ENCODE results near the gene CTF1. TPM values are rescaled to one million over a fixed set of nuclear protein-coding genes. Genes with fewer than 3 reads are reported as not detected.

The CTF1 gene
- polyA plus RNA-seq, 2 of the 4 experiments (the other 2 are of a cell fraction) = 0.23 to 0.44 TPM

DNA sequence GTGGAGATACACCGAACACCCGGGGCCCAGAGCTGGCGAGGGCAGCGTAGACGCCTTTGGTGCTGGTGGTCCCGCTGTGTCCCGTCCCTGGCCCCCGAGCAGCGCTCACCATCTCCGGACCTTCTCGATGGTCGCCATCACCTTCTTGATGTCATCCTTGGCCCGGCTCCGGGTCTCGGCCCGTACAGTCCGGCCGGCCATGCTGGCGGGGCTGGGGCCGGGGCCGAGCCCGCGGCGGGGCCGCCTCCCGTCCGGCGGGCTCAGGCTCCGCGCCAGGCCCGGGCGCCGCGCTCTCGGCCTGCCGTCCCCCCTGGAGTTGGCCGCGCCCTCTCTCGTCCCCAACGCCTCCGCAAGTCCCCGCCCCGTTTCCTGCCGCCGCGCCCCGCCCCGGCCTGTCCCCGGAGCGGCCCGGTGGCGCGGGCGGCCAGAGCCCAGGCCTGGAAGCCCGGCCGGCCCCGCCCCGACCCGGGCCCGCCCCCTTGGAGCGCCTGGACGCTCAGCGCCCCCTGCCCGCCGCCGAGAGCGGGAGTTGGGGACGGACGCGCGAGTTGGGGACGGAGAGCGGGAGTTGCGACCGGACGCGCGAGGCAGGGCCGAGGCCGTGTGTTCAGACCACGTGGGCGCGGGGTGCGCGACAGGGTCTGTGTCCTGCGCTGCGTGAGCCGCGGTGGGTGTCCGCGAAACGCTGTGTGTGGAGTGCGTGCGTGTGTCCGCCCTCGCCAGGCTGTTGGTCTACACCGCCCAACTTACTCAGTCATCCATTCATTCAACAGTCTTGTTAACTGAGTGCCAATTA lies 2.5 kb upstream of the CTF1 start, which contains the start of gene BCL7C (continued):
- peak; percentile 86 for TF ChIP-seq PHF8 (IDR thresholded peaks at IDR 0.05; ENCODE audit: borderline replicate concordance, low read depth)
- TF ChIP-seq E2F6 (IDR thresholded peaks at IDR 0.05; ENCODE audit: borderline replicate concordance, low read depth) = peak; percentile 99
- peak; percentile 74 for TF ChIP-seq REST (IDR thresholded peaks at IDR 0.05)
- no peak for TF ChIP-seq CEBPB (IDR thresholded peaks at IDR 0.05)
- peak; percentile 93 for TF ChIP-seq TP53 (CRISPR knock-in tag; IDR thresholded peaks at IDR 0.05)
- no peak for TF ChIP-seq RFX5 (IDR thresholded peaks at IDR 0.05)
- TF ChIP-seq, protein P1, sequence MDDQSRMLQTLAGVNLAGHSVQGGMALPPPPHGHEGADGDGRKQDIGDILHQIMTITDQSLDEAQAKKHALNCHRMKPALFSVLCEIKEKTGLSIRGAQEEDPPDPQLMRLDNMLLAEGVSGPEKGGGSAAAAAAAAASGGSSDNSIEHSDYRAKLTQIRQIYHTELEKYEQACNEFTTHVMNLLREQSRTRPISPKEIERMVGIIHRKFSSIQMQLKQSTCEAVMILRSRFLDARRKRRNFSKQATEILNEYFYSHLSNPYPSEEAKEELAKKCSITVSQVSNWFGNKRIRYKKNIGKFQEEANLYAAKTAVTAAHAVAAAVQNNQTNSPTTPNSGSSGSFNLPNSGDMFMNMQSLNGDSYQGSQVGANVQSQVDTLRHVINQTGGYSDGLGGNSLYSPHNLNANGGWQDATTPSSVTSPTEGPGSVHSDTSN (IDR thresholded peaks at IDR 0.05) = no peak
- TF ChIP-seq, protein P2, sequence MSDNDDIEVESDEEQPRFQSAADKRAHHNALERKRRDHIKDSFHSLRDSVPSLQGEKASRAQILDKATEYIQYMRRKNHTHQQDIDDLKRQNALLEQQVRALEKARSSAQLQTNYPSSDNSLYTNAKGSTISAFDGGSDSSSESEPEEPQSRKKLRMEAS (IDR thresholded peaks at IDR 0.05) = peak; percentile 100
- TF ChIP-seq ELK1 (IDR thresholded peaks at IDR 0.05; ENCODE audit: low read depth, low read length) = no peak
- no peak for TF ChIP-seq POLR2AphosphoS2 (conservative IDR thresholded peaks at IDR 0.05; ENCODE audit: low read length)
- peak; percentile 91 for TF ChIP-seq FOXS1 (CRISPR knock-in tag; IDR thresholded peaks at IDR 0.05)
- TF ChIP-seq BHLHE40 (IDR thresholded peaks at IDR 0.05; ENCODE audit: low read depth, low read length) = no peak
- peak; percentile 47; the same call in 1 of the 2 replicates for TF ChIP-seq HDAC2 (IDR thresholded peaks at IDR 0.05)
- TF ChIP-seq MYC (IDR thresholded peaks at IDR 0.05; ENCODE audit: borderline replicate concordance, low read length) = peak; percentile 81; the same call in 1 of the 2 replicates
- peak; percentile 67; the same call in 1 of the 2 replicates for TF ChIP-seq RARB (CRISPR knock-in tag; IDR thresholded peaks at IDR 0.05)
- TF ChIP-seq CBX8 (IDR thresholded peaks at IDR 0.05) = no peak
- TF ChIP-seq USF2 (IDR thresholded peaks at IDR 0.05) = peak; percentile 85
- TF ChIP-seq NR3C1 (IDR thresholded peaks at IDR 0.05) = no peak
- TF ChIP-seq SREBF2 (IDR thresholded peaks at IDR 0.05) = no peak
- TF ChIP-seq HES2 (IDR thresholded peaks at IDR 0.05) = no peak
- peak; percentile 96 for TF ChIP-seq RNF2 (IDR thresholded peaks at IDR 0.05; ENCODE audit: borderline replicate concordance, low read depth)
- no peak for TF ChIP-seq CHD4 (IDR thresholded peaks at IDR 0.05; ENCODE audit: borderline replicate concordance)
- TF ChIP-seq NFE2L2 (conservative IDR thresholded peaks at IDR 0.05; ENCODE audit: low read length) = no peak
- peak; percentile 80 for TF ChIP-seq CHD2 (IDR thresholded peaks at IDR 0.05; ENCODE audit: low read length, partially characterized antibody)
- peak; percentile 67 for TF ChIP-seq CTCF (IDR thresholded peaks at IDR 0.05)
- peak in 1 of 2 experiments; percentile 59; a peak in 1 of 5 replicates for TF ChIP-seq JUN (IDR thresholded peaks at IDR 0.05)
- no peak for TF ChIP-seq FOSL2 (IDR thresholded peaks at IDR 0.05)
- peak; percentile 35; the same call in 1 of the 2 replicates for TF ChIP-seq FOSL2 (CRISPR knock-in tag; IDR thresholded peaks at IDR 0.05)
- no peak for TF ChIP-seq EHMT2 (IDR thresholded peaks at IDR 0.05; ENCODE audit: low read depth)
- peak; percentile 85; the same call in 1 of the 2 replicates for TF ChIP-seq FOSB (CRISPR knock-in tag; IDR thresholded peaks at IDR 0.05)
- no peak for TF ChIP-seq MAFK (IDR thresholded peaks at IDR 0.05; ENCODE audit: partially characterized antibody)
- no peak for TF ChIP-seq ESRRA (IDR thresholded peaks at IDR 0.05; ENCODE audit: borderline replicate concordance, low read length)
- no peak for TF ChIP-seq CBX2 (IDR thresholded peaks at IDR 0.05; ENCODE audit: borderline replicate concordance, low read depth)

Data from A549 (cell line).